DOHH2 (cell line): Measurements from ENCODE around the gene MUC5B.

Experiments
- EZH2phosphoT487 ChIP-seq: fragments of 200-600 bp; sonication (generic); IDR thresholded peaks from 2 replicates; pipeline ENCODE4 v1.6.1; 2017; ENCODE audit warnings: borderline replicate concordance, mild to moderate bottlenecking, antibody characterized with exemption, low read length, moderate library complexity, mixed read lengths
- TF ChIP-seq, protein P1 (sequence below): fragments of 200-600 bp; sonication (generic); IDR thresholded peaks from one replicate; pipeline ENCODE4 v1.5.1; 2014; ENCODE audit warnings: antibody characterized with exemption, mild to moderate bottlenecking, low read depth, low read length; ENCODE audit not compliant: poor library complexity, severe bottlenecking

DNA sequence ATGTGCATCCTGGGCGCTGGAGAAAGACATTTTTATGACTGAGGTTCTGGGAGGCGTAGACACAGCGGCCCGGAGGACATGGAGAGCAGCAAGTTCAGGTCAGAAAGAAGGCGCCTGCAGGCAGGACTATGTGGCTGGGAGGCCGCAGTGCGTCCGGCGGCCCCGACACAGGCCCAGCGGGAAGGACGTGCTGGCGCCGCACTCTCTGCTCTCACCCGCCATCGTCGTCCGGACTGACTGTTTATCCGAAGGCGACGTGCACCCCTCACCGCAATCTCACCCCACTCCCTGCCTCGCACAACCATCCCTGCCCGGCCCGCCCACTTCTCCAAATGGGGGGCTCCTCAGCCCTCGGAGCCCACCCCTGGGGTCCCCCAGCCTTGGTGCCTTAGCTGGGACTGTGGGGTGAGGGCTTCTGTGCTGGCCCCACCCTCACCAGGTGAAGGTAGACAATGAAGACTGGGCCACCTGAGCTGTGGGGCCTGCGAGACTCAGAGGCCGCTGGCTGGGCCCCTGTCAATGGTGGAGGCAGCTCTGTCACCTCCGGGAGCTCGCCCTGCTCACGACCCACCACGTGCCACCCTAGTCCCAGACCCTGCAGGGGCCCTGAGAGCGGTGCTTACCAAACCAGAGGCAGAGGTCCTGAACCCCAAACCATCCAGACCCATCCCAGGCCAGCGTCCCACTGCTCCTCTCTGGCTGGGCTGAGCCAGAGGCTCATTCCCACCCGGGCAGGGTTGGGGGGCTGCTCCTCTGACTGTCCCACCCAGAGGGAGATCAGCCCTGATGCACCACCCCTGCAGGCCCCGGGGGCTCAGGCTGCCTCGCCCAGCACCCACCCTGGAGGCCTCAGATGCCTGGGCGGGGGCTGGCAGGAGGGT is 16.2 kb upstream of the MUC5B start:
- TF ChIP-seq, protein P1, sequence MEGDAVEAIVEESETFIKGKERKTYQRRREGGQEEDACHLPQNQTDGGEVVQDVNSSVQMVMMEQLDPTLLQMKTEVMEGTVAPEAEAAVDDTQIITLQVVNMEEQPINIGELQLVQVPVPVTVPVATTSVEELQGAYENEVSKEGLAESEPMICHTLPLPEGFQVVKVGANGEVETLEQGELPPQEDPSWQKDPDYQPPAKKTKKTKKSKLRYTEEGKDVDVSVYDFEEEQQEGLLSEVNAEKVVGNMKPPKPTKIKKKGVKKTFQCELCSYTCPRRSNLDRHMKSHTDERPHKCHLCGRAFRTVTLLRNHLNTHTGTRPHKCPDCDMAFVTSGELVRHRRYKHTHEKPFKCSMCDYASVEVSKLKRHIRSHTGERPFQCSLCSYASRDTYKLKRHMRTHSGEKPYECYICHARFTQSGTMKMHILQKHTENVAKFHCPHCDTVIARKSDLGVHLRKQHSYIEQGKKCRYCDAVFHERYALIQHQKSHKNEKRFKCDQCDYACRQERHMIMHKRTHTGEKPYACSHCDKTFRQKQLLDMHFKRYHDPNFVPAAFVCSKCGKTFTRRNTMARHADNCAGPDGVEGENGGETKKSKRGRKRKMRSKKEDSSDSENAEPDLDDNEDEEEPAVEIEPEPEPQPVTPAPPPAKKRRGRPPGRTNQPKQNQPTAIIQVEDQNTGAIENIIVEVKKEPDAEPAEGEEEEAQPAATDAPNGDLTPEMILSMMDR = no peak
- no peak for TF ChIP-seq EZH2phosphoT487
